Measurements from ENCODE around the gene CCDC188.

The CCDC188 gene

DNA sequence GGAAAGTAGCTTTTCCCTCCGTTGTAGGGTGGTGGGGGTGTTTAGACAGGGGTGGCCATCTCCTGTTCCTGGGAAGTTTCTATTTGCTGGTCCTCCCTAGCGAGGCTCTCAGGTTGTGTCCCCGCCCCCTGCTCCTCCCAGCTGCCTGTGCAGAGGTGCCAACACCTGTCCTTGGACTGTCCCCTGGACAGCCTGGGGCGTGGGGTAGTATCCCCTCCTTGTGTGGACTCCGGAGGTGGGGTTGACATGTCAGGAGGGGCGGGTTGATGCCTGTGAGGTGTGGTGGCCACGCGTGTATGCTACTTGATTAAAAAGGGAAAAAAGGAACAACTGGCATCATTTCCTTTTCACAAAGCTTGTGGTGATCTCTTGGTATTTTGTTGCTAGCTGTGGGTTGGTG, 49.2 kb downstream of the CCDC188 start:
- no peak for DNase-seq

GRCh38 chr22:20099099-20099711, 51.6 kb downstream of the CCDC188 start:
- no peak for DNase-seq

All from NCI-H748 treated with DMSO at 0.1 percent for 48 hours (cell line).